Natural killer cell (primary cell): ENCODE results near the gene HBP1. TPM values are rescaled to one million over a fixed set of nuclear protein-coding genes. Genes with fewer than 3 reads are reported as not detected.
"Not testable (repeated sequence)": the region's sequence is repeated elsewhere in the genome, so short reads cannot be mapped to it uniquely, and the experiment has no call there.

Experiments used
- ATAC-seq, 3 donors: fragments of 150-1000 bp in 2 of 3; fragments of 200-7000 bp in 1 of 3; cut with Tn5 transposase; 1 replicate in 1 of 3; 2 replicates in 2 of 3; pipeline ENCODE4 v1.10.0; 2021; ENCODE audit warnings: mild to moderate bottlenecking in 2 of 3, moderate library complexity in 2 of 3
- DNase-seq, 2 donors: peaks; one replicate each; pipeline versions ENCODE4 v3.0.0 to v3.0.0-alpha.2; 2013 to 2021; ENCODE audit warnings: mixed read lengths in 1 of 2
- H3K27ac ChIP-seq: one replicate; pipeline ENCODE4 v1.5.1; 2013; ENCODE audit warnings: mild to moderate bottlenecking, low read length
- H3K27me3 ChIP-seq: one replicate; pipeline ENCODE4 v1.6.1; 2013; ENCODE audit warnings: low read length; ENCODE audit not compliant: control insufficient read depth, insufficient read depth
- H3K36me3 ChIP-seq: one replicate; pipeline ENCODE4 v1.6.1; 2013; ENCODE audit warnings: low read length; ENCODE audit not compliant: control insufficient read depth, insufficient read depth
- H3K4me1 ChIP-seq: one replicate; pipeline ENCODE4 v1.6.1; 2013; ENCODE audit warnings: low read length; ENCODE audit not compliant: control insufficient read depth, insufficient read depth
- H3K4me3 ChIP-seq: one replicate; pipeline ENCODE4 v1.5.1; 2013; ENCODE audit warnings: low read length
- H3K9me3 ChIP-seq: one replicate; pipeline ENCODE4 v1.6.1; 2013; ENCODE audit warnings: low read length; ENCODE audit not compliant: control insufficient read depth, insufficient read depth
- H3K27ac Mint-ChIP-seq, 2 donors: one replicate each; pipeline ENCODE4 v1.8.0; 2022; ENCODE audit warnings: mild to moderate bottlenecking in 2 of 2, mixed read lengths in 2 of 2, moderate library complexity in 1 of 2
- H3K27me3 Mint-ChIP-seq, 2 donors: one replicate each; pipeline ENCODE4 v1.8.0; 2022; ENCODE audit warnings: low read depth in 2 of 2, mixed read lengths in 2 of 2
- H3K36me3 Mint-ChIP-seq: one replicate; pipeline ENCODE4 v1.8.0; 2022; ENCODE audit warnings: mixed read lengths
- H3K4me1 Mint-ChIP-seq, 2 donors: one replicate each; pipeline ENCODE4 v1.8.0; 2022; ENCODE audit warnings: mixed read lengths in 2 of 2
- H3K4me3 Mint-ChIP-seq: one replicate; pipeline ENCODE4 v1.8.0; 2022; ENCODE audit warnings: mild to moderate bottlenecking, moderate library complexity, mixed read lengths
- H3K9me3 Mint-ChIP-seq, 2 donors: one replicate each; pipeline ENCODE4 v1.8.0; 2022; ENCODE audit warnings: mixed read lengths in 2 of 2
- WGBS: methylation state at CpG from one replicate; pipeline ENCODE4 v1.1.7; 2013; ENCODE audit warnings: missing lambda C conversion rate; ENCODE audit not compliant: insufficient coverage; 5-methylcytosine and 5-hydroxymethylcytosine counted together
- intact Hi-C: fragments of 100-400 bp; cut with micrococcal nuclease; formaldehyde crosslinking; loops from one replicate; pipeline ENCODE4 v1.14.2; 2022
- total RNA-seq, 4 donors: library from RNA; stranded (reverse); fragments of 120-200 nt in 1 of 4; gene quantifications; one replicate each; pipeline versions ENCODE4 v1.2.3 to v1.2.4, GENCODE V29; 2013 to 2022
- TF ChIP-seq, protein P1 (sequence below): fragments of 200-600 bp; IDR thresholded peaks from one replicate; pipeline ENCODE4 v1.8.0; 2022; ENCODE audit warnings: antibody characterized with exemption

The HBP1 gene
- total RNA-seq, 3 donors from 2014 or later (not counting 1 experiment from before 2014, with no cell fraction given) = 186 to 249 (median 243) TPM

DNA sequence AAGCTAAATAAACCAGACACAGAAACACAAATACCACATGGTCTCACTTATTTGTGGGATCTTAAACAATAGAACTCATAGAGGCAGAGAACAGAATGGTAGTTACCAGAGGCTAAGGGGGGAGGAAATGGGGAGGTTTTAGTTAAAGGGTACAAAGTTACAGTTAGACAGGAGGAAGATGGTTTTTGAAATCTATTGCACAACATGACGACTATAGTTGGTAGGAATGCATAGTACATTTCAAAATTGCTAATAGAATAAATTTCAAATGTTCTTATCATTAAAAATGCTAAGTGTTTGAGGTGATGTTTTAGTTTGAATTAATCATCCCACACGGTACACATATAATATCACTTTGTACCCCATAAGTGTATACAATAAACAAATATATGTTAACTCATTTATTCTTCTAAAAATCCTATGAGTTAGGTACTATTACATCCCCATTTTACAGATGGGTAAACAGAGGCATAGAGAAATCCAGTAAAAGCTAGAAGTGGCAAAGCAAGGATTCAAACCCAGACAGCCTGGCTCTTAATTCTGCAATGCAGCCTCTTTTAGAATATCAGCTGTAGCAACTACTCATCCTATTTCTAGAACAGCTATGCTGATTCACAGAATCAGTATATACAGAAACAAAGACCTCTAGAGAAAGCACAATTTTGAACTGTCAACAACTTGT lies 50.9 kb downstream of the HBP1 start:
- Mint-ChIP-seq H3K27ac (no peak overlapping the region), H3K27me3 (no peaks in the 10 kb centered on the region), H3K9me3 (peaks cover 3 to 4% of the 10 kb centered on the region in 2 donors), H3K4me1 (peaks cover 0 to 10% of the 10 kb centered on the region in 2 donors), H3K36me3 (peaks cover 6% of the 10 kb centered on the region), H3K4me3 (no peak overlapping the region)
- Histone ChIP-seq H3K9me3 (peaks cover under 1% of the 10 kb centered on the region), H3K27ac (no peak overlapping the region), H3K36me3 (peaks cover 5% of the 10 kb centered on the region), H3K27me3 (no peaks in the 10 kb centered on the region), H3K4me3 (no peak overlapping the region), H3K4me1 (no peaks in the 10 kb centered on the region)
- no CpG with 5 or more reads among the region's 2 CpGs for WGBS
- no peak for DNase-seq
- intact Hi-C loops = no loop called here
- no peak for ATAC-seq
- TF ChIP-seq, protein P1, sequence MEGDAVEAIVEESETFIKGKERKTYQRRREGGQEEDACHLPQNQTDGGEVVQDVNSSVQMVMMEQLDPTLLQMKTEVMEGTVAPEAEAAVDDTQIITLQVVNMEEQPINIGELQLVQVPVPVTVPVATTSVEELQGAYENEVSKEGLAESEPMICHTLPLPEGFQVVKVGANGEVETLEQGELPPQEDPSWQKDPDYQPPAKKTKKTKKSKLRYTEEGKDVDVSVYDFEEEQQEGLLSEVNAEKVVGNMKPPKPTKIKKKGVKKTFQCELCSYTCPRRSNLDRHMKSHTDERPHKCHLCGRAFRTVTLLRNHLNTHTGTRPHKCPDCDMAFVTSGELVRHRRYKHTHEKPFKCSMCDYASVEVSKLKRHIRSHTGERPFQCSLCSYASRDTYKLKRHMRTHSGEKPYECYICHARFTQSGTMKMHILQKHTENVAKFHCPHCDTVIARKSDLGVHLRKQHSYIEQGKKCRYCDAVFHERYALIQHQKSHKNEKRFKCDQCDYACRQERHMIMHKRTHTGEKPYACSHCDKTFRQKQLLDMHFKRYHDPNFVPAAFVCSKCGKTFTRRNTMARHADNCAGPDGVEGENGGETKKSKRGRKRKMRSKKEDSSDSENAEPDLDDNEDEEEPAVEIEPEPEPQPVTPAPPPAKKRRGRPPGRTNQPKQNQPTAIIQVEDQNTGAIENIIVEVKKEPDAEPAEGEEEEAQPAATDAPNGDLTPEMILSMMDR = no peak

DNA sequence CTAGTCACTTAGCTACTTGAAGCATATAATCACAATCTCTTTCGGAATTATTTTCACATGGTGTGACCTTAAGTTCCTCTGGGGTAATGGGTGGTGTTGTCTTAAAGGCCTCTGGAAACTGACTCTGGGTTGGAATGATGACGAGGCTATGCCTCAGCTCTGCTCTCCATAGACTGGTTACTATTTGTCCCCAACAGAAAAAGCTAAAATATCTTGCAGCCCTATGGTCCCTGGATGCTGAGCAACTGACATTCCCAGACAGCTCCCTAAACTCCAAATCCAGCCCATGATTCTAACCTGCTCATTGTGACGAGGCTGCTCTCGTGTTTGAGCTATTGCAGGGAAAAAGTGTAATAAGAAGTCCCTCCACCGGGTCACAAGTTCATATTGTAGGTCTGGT lies 51.6 kb downstream of the HBP1 start:
- Histone ChIP-seq H3K36me3 (peaks cover 5% of the 10 kb centered on the region), H3K4me1 (no peaks in the 10 kb centered on the region), H3K4me3 (no peak overlapping the region), H3K9me3 (no peaks in the 10 kb centered on the region), H3K27me3 (no peaks in the 10 kb centered on the region), H3K27ac (no peak overlapping the region)
- Mint-ChIP-seq H3K4me1 (peaks cover 0 to 5% of the 10 kb centered on the region in 2 donors), H3K4me3 (no peak overlapping the region), H3K27ac (no peak overlapping the region), H3K27me3 (no peaks in the 10 kb centered on the region), H3K9me3 (no peaks in the 10 kb centered on the region), H3K36me3 (no peaks in the 10 kb centered on the region)
- 93% methylated on average over 4 of the region's 5 CpGs for WGBS
- ATAC-seq (no peak), DNase-seq (no peak)
- intact Hi-C loops = no loop called here
- TF ChIP-seq, protein P1 = no peak

DNA sequence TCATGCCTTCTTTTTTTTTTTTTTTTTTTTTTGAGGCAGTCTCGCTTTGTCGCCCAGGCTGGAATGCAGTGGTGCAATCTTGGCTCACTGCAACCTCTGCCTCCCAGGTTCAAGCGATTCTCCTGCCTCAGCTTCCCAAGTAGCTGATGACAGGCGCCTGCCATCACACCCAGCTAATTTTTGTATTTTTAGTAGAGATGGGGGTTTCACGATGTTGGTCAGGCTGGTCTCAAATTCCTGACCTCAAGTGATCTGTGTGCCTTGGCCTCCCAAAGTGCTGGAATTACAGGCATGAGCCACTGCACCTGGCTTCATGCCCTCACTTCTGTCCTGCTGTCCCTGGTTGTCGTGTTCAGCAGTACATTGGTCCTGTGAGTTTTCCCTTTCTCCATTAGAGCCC lies 52.0 kb downstream of the HBP1 start:
- H3K27ac ChIP-seq, H3K9me3 Mint-ChIP-seq, ATAC-seq, H3K36me3 ChIP-seq, DNase-seq, H3K9me3 ChIP-seq, H3K27ac Mint-ChIP-seq, H3K27me3 ChIP-seq, H3K4me3 ChIP-seq, H3K4me3 Mint-ChIP-seq, H3K4me1 ChIP-seq, H3K27me3 Mint-ChIP-seq, H3K4me1 Mint-ChIP-seq, H3K36me3 Mint-ChIP-seq, intact Hi-C loops: not testable (repeated sequence)
- 90% methylated on average over 6 of the region's 6 CpGs for WGBS

DNA sequence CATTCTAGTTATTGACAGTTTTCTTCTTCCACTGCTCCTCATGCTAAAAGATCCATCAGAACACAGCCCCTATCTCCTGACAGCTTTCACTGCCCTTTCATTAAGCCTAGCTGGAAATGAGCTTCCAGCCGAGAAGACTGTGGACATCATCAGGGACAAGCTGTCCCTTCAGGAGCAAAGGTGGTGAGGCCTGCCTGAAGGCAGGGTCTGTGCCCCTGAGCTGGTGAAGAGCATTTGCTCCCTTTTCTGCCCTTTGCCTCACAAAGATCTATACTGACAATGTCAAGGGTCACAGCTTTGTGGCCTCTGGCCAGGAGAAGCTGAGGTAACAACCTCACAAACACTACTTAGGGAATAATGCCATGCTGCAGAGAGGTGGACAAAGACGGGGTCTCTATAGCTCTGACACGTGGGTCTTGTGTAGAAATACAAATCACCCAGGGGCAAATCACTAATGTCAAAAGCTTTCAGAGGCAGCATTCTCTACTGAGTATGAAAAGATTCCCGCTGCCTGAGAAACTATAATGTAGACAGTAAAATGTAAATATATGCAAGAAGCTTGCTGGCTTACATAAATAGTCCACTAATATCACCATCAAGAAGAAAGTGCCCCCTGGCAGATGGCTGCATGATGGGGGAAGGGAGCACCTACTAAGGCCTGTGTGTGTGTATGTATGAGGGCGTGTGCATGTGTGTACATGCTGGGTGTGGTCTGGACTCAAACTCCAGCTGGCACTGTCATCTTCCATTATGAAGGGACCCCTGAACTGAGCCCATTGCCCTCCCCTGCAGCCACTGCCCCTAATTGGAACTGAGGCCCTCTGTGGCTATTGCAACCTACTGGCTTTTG lies 55.8 kb downstream of the HBP1 start:
- H3K9me3 ChIP-seq = no peaks in the 10 kb centered on the region
- WGBS = 100% methylated on average over 4 of the region's 5 CpGs
- DNase-seq = no peak
- Mint-ChIP-seq H3K27ac (no peak overlapping the region), H3K4me1 (no peaks in the 10 kb centered on the region), H3K36me3 (no peaks in the 10 kb centered on the region), H3K27me3 (no peaks in the 10 kb centered on the region), H3K4me3 (no peak overlapping the region), H3K9me3 (no peaks in the 10 kb centered on the region)
- intact Hi-C loops = no loop called here
- H3K27me3 ChIP-seq = no peaks in the 10 kb centered on the region
- no peak overlapping the region for H3K4me3 ChIP-seq
- ATAC-seq = no peak
- TF ChIP-seq, protein P1 = no peak
- H3K27ac ChIP-seq = no peak overlapping the region
- H3K36me3 ChIP-seq = peaks cover 10% of the 10 kb centered on the region
- H3K4me1 ChIP-seq = no peaks in the 10 kb centered on the region
